ENCODE measurements around the gene IRAK2. TPM values are rescaled to one million over a fixed set of nuclear protein-coding genes. Genes with fewer than 3 reads are reported as not detected.
A peak's percentile ranks its signal among the peaks of the same experiment; 100 is the strongest.
"Not testable (repeated sequence)": the region's sequence is repeated elsewhere in the genome, so short reads cannot be mapped to it uniquely, and the experiment has no call there.

The IRAK2 gene
- total RNA-seq, 4 donors from 2014 or later, result 0.29 to 8.7 (median 3.7) TPM

DNA sequence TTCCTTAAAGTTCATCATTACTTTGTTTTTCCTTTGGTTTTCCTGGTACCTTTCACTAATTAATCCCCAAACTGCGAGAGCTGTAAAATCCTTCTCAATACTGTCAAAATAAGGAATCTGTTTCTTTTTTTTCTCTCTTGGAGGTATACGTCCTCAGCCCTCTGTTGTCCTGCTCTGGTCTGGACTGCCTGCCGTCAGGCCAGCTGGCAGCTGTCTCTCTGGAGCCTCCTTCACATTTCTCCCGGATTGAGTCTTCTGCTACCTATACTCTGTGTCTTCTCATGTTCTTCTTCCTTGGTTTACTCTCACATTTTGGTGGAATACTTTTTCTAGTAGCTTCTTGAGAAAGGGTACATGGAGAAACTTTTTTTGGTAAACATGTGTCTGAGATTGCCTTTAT lies 97.3 kb downstream of the IRAK2 start:
- Histone ChIP-seq H3K9me3 (no peaks in the 10 kb centered on the region), H3K4me1 (no peaks in the 10 kb centered on the region), H3K27me3 (no peaks in the 10 kb centered on the region), H3K36me3 (no peaks in the 10 kb centered on the region), H3K27ac (peak overlapping the region; percentile 4 to 41), H3K4me3 (no peak overlapping the region)
- intact Hi-C loops (cut with DNase I; ENCODE audit: low total_unique reads), result no loop called here
- TF ChIP-seq, protein P1, sequence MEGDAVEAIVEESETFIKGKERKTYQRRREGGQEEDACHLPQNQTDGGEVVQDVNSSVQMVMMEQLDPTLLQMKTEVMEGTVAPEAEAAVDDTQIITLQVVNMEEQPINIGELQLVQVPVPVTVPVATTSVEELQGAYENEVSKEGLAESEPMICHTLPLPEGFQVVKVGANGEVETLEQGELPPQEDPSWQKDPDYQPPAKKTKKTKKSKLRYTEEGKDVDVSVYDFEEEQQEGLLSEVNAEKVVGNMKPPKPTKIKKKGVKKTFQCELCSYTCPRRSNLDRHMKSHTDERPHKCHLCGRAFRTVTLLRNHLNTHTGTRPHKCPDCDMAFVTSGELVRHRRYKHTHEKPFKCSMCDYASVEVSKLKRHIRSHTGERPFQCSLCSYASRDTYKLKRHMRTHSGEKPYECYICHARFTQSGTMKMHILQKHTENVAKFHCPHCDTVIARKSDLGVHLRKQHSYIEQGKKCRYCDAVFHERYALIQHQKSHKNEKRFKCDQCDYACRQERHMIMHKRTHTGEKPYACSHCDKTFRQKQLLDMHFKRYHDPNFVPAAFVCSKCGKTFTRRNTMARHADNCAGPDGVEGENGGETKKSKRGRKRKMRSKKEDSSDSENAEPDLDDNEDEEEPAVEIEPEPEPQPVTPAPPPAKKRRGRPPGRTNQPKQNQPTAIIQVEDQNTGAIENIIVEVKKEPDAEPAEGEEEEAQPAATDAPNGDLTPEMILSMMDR (IDR thresholded peaks at IDR 0.05), result no peak
- DNase-seq, result no peak

DNA sequence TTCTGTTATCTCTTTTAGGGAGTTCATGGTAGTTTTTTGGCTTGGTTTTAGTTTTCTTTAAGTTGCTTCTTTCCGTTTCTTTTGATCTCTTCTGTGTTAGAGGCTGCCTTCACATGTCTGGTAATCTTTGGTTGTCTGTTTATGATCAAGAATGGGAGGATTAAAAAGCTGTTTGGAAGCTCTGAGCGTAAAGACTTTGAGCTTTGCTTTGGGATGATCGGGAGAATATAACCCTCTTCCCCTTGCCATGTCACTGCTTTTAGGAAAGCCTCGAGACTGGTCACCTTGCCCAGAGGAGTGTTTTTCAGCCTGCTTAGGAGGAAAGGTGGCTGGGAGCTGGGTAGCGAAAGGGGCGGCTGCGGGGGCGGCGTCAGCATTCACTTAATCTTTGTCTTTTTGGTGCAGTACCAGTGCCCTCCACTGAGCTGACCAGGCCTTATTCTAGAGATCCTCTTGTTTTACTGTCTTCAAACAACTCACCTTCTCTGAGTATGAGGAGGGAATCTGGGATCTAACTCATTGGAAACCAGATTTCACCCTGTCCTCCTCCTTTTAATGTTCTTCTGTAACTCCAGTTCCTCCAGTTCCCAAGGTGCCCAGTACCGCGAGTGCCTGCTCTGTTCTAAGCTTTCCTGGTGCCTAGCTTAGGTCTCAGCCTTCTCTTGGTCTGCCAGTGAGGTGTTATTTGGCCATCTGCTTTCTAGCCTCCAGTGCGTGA lies 99.1 kb downstream of the IRAK2 start:
- no peaks in the 10 kb centered on the region for H3K36me3 ChIP-seq
- no peaks in the 10 kb centered on the region for H3K27me3 ChIP-seq
- H3K4me1 ChIP-seq, result peaks cover 0 to 4% of the 10 kb centered on the region in 2 donors
- no peaks in the 10 kb centered on the region for H3K9me3 ChIP-seq
- no peak overlapping the region for H3K4me3 ChIP-seq
- peak; percentile 46 to 69 for DNase-seq
- no peak for TF ChIP-seq POLR2A (IDR thresholded peaks at IDR 0.05)
- TF ChIP-seq, protein P1 (IDR thresholded peaks at IDR 0.05), result peak; percentile 43 to 59 (median 48)
- intact Hi-C loops (cut with DNase I; ENCODE audit: low total_unique reads), result no loop called here
- peak overlapping the region; percentile 75 to 79 for H3K27ac ChIP-seq

DNA sequence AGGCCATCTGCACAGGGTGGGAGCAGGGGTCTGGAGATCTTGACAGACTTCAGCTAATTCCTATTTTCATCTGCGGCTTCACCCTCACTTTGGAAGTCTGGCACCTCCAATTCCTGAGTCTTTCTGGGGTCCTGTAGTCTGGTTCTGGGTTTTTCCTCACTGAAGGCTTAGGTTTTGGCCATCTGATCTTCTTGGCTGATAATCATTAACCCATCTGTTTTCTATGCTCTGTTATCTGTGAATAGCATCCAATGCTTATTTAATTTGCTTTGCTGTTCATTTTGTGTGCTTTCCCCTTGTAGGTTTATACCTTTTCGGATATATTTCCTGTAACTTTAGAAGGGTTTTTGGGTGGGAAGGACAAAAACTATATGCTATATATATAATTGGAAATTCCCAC lies 101.1 kb downstream of the IRAK2 start:
- H3K4me3 ChIP-seq, result no peak overlapping the region
- intact Hi-C loops (cut with DNase I; ENCODE audit: low total_unique reads), result no loop called here
- no peak for DNase-seq

DNA sequence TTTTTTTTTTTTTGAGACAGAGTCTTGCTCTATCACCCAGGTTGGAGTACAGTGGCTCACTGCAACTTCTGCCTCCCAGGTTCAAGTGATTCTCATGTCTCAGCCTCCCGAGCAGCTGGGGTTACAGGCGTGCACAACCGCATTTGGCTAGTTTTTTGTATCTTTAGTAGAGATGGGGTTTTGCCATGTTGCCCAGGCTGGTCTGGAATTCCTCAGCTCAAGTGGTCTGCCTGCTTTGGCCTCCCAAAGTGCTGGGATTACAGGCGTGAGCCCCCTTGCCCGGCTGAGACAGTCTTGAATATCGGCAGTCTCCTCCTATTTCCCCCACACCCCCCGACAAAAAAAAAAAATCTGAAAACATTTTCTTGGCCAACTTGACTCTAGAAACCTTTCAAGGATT lies 102.2 kb downstream of the IRAK2 start:
- H3K36me3 ChIP-seq; H3K27ac ChIP-seq; DNase-seq; H3K9me3 ChIP-seq; intact Hi-C loops (cut with DNase I; ENCODE audit: low total_unique reads); H3K4me3 ChIP-seq; H3K4me1 ChIP-seq; H3K27me3 ChIP-seq: not testable (repeated sequence)

More for the DNA sequence above, 101.1 kb downstream of the IRAK2 start:
- Histone ChIP-seq H3K9me3 (no peaks in the 10 kb centered on the region), H3K36me3 (no peaks in the 10 kb centered on the region), H3K4me1 (peaks cover 0 to 4% of the 10 kb centered on the region in 2 donors), H3K27ac (no peak overlapping the region), H3K27me3 (no peaks in the 10 kb centered on the region)
- TF ChIP-seq, protein P1 (IDR thresholded peaks at IDR 0.05), result no peak
- TF ChIP-seq POLR2A (IDR thresholded peaks at IDR 0.05), result no peak

DNA sequence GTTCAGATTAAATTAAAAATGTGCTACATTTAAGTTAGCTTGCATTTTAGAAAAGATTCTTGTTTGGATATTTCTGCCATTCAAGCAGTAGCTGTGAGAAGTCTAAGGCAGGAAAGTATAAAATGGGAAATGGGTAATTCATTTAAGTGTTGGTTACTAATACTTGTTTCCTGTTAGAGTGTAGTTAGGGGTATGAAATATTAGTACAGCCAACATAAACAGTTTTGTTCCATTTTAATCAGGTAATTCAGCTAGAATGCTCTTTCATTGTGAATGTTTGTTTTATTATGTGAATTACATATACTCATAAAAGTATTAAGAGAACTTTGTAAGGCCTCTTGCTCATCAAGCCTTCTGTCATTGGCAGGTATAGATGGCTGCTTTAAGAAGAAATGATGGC lies 103.4 kb downstream of the IRAK2 start:
- no peaks in the 10 kb centered on the region for H3K36me3 ChIP-seq

More for the DNA sequence above, 103.4 kb downstream of the IRAK2 start:
- no peak for TF ChIP-seq POLR2A (IDR thresholded peaks at IDR 0.05)
- TF ChIP-seq, protein P1 (IDR thresholded peaks at IDR 0.05), result no peak
- no peaks in the 10 kb centered on the region for H3K9me3 ChIP-seq
- intact Hi-C loops (cut with DNase I; ENCODE audit: low total_unique reads), result no loop called here
- no peaks in the 10 kb centered on the region for H3K27me3 ChIP-seq
- peaks cover 0 to 7% of the 10 kb centered on the region in 2 donors for H3K4me1 ChIP-seq
- H3K27ac ChIP-seq, result no peak overlapping the region
- H3K4me3 ChIP-seq, result no peak overlapping the region
- DNase-seq, result no peak

Measured in uterus (tissue), 4 donors.